Measurements from ENCODE around the gene VPS26C.
A peak's percentile ranks its signal among the peaks of the same experiment; 100 is the strongest.
"Not testable (repeated sequence)": the region's sequence is repeated elsewhere in the genome, so short reads cannot be mapped to it uniquely, and the experiment has no call there.

The VPS26C gene

DNA sequence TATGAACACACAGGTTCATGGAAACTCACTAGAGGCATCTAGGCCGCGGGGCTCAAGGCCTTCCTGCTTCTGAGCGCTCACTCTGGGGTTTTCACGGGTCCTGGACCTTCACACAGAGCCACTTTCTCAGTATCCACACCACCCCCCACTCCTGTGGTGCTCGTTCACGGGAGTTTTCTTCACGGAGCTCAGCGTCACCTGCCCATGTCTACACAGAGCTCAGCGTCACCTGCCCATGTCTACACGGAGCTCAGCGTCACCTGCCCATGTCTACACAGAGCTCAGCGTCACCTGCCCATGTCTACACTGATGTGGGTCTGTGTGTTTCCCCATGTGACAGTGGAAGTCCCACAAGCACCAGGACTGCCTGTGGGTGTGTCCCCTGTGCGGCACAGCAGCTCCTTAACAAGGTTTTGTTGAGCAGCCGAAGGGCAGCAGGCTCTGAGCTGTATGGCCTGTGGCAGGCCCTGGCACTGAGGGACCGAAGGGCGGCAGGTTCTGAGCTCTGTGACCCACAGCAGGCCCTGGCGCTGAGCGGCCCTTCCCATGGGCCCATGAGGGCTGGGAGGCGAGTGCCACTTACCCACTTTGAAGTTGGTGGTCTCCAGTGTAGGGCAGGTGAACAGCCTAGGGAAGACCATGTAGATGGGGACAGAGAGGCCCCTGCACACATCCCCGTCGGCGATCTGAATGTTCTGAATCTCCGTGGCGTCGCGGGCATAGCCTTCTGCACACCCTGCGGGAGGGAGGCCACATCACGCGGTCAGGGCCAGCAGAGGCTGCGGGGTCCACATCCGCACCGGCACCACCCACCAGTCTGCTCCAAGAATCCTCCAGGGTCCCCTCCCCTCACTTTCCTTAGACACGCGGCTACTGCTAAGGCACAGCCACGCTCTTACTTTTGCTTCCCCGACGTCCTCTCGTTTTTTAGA is 39.8 kb downstream of the VPS26C start:
- no peak for DNase-seq

DNA sequence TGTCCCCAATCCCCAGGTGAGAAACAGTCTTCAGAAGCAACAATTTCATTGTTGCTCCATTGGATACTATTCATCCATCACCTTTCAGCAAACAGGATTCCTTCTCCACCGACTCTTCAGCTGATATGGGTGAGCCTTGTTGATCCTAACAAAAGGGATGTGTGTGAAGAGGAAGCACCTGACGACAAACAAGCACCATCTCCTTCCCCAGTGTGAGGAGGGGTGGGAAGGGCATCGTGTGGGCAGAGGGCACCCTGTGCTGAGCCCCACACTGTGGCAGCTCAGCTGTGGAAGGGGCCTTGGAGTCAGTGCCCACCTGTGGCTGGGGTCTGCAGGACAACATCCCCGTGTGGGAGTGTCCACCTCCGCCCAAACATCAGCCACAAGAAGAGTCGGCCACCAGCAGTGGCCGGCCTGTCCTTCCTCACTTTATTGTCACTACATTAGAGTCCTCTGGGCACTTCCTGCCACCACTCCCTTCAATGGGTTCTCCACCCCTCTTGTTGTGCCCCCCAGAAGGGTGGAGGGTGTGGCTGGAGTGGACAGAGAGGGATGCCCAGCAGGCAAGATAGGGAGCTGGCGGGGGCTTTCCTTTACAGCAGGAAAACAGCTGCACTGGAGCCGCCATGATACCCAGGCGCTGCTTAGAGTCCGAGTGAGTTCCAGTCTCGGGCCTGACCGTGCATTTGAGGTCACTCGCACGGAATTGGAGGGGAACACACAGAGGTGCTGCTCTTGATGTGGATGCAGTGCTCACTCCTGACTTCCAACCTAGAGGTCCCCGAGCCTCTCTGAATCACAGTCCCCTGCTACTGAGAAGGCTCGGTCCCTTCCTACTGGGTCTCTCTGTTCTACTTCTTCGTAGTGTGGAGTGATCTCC is 40.9 kb downstream of the VPS26C start:
- no peak for DNase-seq

DNA sequence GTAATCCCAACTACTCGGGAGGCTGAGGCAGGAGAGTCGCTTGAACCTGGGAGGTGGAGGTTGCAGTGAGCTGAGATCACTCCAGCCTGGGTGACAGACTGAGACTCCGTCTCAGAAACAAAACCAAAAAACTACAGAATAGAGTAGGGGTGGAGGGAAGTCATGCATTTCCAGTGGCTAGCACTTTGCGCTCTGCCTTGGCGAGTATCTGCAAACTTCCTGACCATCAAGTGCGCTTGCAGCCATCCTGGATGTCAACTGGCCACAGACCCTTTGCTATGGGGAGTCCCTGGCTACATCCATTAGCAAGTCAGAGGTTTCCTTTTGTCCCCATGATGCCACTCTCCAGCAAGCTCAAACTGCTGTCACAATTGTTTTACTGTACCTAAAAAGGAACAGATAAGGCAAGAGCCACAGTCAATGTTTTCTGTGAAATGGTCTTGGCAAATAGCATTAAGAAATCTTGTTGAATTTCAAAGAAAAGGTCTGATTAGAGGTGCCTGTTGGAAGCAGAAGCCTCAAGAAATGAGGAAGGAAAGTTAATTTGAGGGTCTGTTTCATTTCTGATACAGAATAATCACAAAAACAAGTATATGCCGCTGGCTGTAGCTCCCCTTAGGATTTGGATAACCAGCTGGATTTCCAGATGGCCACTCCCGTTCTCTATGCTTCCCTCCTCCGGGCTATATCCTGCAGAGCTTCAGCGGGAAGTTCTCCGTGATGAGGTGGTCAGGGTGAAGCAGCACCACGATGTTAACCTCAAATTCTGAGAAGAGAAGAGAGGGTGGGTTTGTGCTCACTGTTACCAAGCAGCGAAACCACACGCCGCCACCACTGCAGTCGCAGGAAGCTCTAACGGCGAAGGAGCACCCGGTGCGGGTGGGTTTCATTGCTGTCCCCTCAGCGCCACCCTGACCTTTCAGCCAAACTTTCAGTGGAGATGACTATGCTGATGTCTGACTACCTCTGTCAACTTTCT is 42.0 kb downstream of the VPS26C start:
- peak; percentile 69 for DNase-seq

DNA sequence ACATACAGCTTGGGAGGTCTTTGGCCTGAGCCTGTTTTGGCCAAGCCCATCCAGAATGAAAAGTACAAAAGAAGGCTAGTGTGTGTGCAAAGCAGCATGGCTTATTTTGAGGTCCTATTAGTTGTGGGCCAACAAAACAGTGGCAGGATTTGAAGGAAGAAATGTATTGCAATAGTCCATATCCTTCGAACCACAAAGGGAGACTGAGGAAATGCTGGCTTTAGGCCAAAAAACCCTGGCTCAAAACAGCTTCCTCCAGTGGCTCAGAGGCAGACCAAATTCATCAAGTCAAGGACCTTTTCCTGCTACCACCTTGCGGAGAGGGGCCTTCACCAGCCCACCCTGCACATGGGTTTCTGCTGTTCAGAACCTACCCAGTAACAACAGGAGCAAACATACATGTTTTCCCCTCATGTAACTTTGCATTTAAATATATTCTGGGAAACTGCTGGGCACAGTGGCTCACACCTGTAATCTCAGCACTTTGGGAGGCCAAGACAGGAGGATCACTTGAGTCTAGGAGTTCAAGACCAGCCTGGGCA is 43.3 kb downstream of the VPS26C start:
- DNase-seq = no peak

DNA sequence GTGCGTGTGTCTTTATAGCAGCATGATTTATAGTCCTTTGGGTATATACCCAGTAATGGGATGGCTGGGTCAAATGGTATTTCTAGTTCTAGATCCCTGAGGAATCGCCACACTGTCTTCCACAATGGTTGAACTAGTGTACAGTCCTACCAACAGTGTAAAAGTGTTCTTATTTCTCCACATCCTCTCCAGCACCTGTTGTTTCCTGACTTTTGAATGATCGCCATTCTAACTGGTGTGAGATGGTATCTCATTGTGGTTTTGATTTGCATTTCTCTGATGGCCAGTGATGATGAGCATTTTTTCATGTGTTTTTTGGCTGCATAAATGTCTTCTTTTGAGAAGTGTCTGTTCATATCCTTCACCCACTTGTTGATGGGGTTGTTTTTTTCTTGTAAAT is 44.9 kb downstream of the VPS26C start:
- not testable (repeated sequence) for DNase-seq

DNA sequence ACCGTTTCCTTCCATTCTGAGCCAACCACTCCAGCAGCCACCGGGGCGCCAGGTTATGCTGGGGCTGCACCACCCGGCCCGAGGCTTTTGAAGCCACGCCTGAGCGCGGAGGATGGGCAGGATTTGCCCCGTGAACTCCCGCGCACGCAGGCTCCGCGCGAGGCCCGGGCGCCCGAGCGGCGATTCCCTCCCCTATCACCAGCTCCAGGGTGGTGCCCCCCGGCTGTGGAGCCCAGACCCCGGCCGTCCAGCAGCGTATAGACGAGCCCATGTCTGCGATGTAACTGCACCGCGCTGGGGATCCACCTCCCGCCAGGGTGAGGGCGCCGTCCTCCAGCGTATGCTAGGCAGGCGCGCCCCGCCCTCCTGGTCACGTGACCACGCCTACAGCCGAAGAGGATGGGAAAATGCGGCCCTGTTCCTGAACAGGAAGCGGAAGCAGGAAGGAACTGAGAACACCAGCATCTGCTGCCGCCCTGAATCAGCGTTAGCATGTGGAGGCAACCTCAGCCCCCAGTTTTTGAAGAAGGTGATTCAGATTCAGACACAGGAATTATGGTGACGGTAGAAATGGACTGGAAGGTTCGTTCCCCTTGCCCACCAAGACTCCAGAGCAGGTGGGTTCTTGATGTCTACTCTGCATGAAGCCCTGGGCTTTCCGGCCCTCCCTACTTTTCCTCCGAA is 46.0 kb downstream of the VPS26C start:
- peak; percentile 98 for DNase-seq

- no peak for DNase-seq
These were observed 46.6 kb downstream of the VPS26C start for GRCh38 chr21:37220433-37220980.

DNA sequence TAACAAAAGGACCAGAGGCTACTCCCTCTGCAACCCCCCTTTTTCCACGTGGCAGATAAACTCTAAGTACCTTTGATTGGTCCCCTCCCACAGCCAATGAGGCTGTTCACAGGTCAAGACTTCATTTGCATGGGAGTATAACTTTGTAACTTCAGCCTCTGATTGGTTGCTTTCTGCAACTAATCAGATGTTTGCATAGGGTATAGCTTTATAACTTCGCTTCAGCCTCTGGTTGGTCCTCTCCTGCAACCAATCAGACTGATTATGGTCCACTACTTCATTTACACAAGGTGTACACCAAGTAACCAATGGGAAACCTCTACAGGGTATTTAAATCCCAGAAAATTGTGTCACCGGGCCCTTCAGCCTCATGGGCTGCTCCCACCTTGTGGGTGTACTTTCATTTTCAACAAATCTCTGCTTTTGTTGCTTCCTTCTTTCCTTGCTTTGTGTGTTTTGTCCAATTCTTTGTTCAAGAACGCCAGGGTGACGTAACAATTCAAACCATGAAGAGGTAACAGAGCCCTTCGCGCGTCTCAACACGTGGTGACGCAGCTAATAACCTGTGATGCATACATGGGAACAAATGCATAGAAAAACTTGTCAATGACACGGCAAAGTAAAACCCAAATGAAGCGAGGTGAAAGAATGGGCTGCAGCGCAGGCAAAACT is 47.2 kb downstream of the VPS26C start:
- DNase-seq = no peak

GRCh38 chr21:37214952-37215351 is 52.2 kb downstream of the VPS26C start:
- DNase-seq = no peak

- no peak for DNase-seq
These were observed 56.3 kb downstream of the VPS26C start for GRCh38 chr21:37210799-37211198.

DNA sequence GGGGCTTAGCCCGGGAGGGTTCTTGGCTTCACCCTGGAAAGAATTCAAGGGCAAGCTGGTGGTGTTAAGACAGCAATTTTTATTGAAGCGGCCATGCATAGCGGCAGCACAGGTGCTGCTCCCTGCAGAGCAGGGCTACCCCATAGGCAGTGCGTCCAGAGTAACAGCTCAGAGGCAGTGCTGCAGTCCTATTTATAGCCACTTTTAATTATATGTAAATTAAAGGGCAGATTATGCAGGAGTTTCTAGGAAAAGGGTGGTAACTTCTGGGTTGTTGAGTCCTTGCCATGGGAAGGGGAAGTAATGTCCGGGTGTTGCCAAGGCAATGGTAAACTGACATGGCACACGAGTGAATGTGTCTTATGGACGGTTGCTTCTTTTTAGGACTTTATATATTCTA is 57.0 kb downstream of the VPS26C start:
- DNase-seq = no peak

DNA sequence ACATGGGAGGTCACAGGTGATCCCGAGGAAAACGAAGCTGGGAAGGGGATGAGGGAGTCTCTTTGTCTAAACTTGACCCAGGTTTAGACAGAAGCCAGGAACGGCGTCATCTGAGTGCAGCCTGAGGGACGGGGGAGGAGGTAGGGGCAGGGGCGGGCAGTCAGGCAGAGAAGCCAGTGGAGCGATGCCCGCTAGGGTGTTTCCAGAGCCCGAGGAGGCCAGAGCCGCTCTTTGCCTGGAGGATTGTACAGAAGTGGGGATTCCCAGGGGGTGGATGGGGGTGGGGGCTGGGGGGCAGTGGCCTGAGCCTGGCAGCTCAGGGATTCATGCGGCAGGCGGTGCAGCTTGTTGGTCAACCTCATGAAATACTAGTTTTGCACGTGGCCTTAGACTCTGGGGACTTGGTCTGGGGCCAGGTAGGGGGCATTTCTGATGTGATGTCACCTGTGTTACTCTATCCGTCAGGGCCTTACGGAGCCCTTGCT is 58.4 kb downstream of the VPS26C start:
- DNase-seq = no peak

DNA sequence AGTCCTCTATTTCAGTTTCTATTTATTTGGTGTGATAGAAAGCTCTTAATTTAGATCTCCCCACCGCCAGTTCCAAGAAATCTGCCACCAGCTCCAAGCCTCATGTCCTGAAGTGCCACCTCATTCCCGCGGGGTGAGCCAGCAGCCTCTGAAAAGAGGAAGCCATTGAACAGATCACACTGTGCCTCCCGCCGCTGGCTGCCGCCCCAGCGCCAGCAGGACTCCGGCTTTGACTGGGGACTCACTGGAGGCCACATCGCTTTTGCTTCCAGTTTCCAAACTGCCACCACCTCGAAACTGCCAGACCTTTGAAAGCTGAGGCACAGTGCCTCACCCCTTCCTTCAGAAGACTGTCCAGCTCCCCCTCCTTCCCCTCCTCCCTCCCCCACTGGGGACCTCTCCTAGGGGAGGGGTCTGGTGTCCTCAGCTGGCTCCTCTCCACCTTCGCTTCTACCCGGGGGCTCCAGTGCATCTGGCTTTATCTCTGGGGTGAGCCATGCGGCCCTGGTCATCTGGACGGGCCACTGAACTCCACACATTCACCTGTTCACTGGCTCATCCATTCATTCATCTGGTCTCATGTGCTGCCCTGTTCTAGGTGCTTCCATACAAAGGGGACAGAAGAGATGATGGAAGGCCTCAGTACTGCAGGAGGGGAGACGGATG is 58.9 kb downstream of the VPS26C start:
- no peak for DNase-seq

DNA sequence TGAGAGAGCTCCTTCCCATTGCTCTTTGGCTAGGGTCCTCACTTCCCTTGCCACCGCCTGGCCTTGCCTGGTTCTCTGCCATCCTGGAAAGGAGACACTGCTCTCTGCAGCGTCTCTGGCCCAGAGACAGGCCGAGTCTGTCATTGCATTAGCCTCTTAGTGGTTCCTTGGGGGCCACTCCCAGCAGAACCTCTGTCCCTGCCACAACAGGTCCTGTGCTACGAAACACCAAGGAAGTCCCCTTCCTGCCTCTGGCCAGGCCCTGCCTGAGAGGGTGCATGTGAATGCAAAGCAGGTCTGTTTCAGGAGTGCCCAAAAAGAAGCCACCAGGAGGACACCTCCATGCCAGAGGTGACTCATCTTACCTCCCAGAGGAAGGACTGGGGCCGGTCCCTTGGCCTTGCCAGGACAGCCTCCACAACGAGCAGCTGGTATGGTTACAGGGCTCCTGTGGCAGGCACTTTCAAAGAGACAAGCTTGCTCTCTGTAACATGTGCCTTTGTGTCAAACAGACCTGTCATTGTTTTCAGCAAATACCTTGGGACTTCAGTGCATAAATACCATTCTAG is 59.6 kb downstream of the VPS26C start:
- no peak for DNase-seq

DNA sequence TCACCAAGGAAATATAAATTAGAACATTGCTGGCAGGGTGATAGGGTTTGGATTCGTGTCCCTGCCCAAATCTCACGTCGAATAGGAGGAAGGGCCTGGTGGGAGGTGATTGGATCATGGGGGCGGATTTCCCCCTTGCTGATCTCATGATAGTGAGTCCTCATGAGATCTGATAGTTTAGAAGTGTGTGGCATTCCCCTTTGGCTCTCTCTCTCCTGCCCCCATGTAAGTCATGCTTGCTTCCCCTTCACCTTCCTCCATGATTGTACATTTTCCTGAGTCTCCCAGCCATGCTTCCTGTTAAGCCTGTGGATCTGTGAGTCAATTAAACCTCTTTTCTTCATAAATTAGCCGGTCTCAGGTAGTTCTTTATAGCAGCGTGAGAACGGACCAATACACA is 60.6 kb downstream of the VPS26C start:
- DNase-seq = no peak

DNA sequence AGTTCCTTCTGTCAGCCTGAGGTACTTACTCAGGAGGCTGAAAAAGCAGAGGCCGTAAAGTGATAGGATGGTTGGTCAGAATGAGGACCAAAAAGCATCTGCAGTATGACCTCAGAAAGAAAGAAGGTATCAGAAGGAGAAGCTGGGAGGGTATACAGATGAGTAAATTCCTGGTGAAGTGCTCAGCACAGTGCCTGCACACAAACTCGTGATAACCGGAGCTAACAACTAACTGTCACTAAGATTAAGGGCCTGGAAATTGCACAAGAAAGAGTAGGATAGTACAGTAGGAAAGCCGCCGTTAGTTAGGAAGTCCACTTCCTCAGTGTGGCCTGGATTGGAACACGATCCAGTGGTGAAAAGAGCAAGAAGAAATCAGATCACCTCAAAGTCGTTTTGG is 62.6 kb downstream of the VPS26C start:
- DNase-seq = no peak

DNA sequence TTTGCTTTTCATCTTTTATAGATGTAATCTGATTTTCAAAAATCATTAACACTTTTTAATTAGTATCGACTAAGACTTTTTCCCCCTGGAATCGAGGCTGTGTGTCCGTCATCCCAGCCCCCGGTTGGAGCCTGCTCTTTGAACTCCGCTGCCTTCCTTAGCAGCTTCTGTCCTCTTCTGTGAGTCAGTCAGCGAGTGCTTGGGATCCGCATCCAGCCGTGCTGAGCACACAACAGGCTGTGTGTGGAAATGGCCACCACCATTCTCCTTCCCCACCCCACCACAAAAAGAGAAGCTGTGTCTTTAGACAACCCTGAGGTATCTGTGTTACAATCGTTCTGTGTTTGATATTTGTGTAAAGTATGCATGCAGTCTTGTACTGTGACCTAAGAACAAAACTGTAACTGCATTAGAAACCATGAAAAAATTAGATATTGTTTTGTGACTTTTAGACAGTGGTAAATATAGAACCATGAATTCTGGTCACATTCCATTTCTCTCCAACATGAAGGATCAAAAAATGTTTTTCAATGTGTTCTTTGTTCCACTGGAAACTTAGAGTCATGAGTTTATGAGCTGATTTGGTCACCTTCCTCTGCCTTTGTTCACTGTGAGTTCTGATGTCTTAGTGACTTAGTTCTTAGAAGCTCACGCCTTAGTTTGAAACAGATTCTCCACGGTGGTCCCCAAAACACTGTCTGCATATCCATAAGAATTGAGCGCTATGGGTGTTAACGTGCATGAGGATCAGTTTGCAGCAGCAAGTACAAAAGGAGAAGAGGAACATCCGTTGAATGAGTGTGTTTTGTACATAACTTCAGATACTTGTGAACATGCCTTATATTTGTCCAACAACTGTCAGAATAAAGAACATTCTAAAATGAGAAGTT is 64.7 kb downstream of the VPS26C start:
- DNase-seq = no peak

DNA sequence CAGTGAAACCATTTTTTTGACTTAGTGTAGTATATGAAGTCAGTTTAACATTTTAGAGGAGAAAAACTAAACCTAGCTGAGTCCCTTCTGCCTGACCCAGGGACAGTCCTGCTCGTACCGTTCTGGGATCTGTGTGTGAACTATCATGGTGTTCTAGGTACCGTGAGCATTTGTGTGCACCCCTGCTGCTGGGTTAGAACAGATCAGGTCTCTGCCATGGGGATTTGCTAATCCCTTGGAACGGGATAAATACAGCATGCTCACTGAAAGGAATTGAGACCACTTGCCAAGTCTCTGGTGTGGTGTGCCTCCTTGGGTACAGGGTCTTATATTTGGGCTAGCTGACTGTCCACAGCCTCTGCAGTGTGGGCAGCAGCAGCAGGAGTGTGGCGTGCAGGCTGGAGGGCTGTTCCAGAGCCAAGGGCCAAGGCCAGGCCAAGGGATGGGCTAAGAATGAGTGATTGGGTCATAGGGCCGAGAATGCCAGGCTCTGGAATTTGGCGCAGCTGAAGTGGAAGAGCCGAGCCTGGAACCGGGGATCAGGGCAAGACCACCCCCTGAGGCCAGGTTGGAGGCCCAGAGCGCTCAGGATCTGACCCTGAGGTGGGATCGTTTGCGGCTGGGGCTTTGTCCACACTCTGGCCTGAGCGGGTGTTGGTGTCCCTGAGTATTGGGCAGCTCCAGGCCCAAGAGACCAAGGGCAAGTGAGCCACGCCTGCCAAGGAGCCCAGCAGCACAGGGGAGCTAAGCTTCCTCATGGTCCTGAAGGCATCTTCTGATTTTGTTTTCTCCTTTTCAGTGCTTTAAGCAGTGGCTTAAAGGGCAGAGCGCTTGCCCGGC is 66.3 kb downstream of the VPS26C start:
- no peak for DNase-seq

All from activated CD8-positive, alpha-beta memory T cell treated with anti-CD3 and anti-CD28 coated beads, Interleukin-2, amount 50 U/mL, for 4 hours (primary cell).